Breast epithelium (tissue), 4 donors: ENCODE measurements around the gene GSX2. TPM values are rescaled to one million over a fixed set of nuclear protein-coding genes. Genes with fewer than 3 reads are reported as not detected.
"Not testable (repeated sequence)": the region's sequence is repeated elsewhere in the genome, so short reads cannot be mapped to it uniquely, and the experiment has no call there.

ENCODE experiments used
- DNase-seq, 2 donors: peaks; one replicate each; pipeline ENCODE4 v3.0.0-alpha.2; 2019; ENCODE audit warnings: low spot score in 2 of 2
- H3K27ac ChIP-seq, 2 donors: fragments of 200-600 bp; sonication (generic) in 1 of 2; one replicate each; pipeline ENCODE4 v1.5.1; 2016 to 2019; ENCODE audit warnings: mild to moderate bottlenecking in 1 of 2
- H3K27me3 ChIP-seq, 2 donors: fragments of 200-600 bp; sonication (generic) in 1 of 2; one replicate each; pipeline versions ENCODE4 v1.5.1 to v1.6.0; 2017 to 2019; ENCODE audit warnings: control low read depth in 1 of 2, mild to moderate bottlenecking in 1 of 2
- H3K36me3 ChIP-seq: fragments of 200-600 bp; one replicate; pipeline ENCODE4 v1.5.1; 2019
- H3K4me1 ChIP-seq, 2 donors: fragments of 200-600 bp; sonication (generic); one replicate each; pipeline ENCODE4 v1.5.1; 2016 to 2019; ENCODE audit warnings: control low read depth in 1 of 2
- H3K4me3 ChIP-seq, 3 donors: fragments of 200-600 bp; sonication (generic); 1 replicate in 2 of 3; 2 replicates in 1 of 3; pipeline ENCODE4 v1.5.1; 2016 to 2019; ENCODE audit warnings: mild to moderate bottlenecking in 3 of 3, moderate library complexity in 2 of 3
- H3K9me3 ChIP-seq, 2 donors: fragments of 200-600 bp; sonication (generic) in 1 of 2; one replicate each; pipeline ENCODE4 v1.5.1; 2016 to 2019; ENCODE audit warnings: control low read depth in 1 of 2
- POLR2A ChIP-seq: fragments of 450-650 bp; IDR thresholded peaks from one replicate; pipeline ENCODE4 v1.6.1; 2016; ENCODE audit warnings: antibody characterized with exemption, mild to moderate bottlenecking, moderate library complexity
- POLR2AphosphoS5 ChIP-seq, 3 donors: sonication (generic); formaldehyde crosslinking; IDR thresholded peaks; one replicate each; pipeline ENCODE4 v1.6.1; 2017; ENCODE audit warnings: antibody characterized with exemption in 3 of 3
- intact Hi-C: fragments of 100-400 bp; cut with DNase I; formaldehyde crosslinking; loops from one replicate; pipeline ENCODE4 v1.15.1; 2023; ENCODE audit warnings: low total_unique reads
- total RNA-seq, 3 donors: library from RNA; depleted of rRNA; stranded (reverse); fragments of >200 nt; gene quantifications; one replicate each; pipeline ENCODE4 v1.1.0, GENCODE V29; 2016
- TF ChIP-seq, protein P1 (sequence below), 3 donors: fragments of 450-650 bp; IDR thresholded peaks; one replicate each; pipeline ENCODE4 v1.5.1; 2016 to 2017; ENCODE audit warnings: antibody characterized with exemption in 3 of 3, mild to moderate bottlenecking in 3 of 3, moderate library complexity in 3 of 3

Gene GSX2
- total RNA-seq = not detected

DNA sequence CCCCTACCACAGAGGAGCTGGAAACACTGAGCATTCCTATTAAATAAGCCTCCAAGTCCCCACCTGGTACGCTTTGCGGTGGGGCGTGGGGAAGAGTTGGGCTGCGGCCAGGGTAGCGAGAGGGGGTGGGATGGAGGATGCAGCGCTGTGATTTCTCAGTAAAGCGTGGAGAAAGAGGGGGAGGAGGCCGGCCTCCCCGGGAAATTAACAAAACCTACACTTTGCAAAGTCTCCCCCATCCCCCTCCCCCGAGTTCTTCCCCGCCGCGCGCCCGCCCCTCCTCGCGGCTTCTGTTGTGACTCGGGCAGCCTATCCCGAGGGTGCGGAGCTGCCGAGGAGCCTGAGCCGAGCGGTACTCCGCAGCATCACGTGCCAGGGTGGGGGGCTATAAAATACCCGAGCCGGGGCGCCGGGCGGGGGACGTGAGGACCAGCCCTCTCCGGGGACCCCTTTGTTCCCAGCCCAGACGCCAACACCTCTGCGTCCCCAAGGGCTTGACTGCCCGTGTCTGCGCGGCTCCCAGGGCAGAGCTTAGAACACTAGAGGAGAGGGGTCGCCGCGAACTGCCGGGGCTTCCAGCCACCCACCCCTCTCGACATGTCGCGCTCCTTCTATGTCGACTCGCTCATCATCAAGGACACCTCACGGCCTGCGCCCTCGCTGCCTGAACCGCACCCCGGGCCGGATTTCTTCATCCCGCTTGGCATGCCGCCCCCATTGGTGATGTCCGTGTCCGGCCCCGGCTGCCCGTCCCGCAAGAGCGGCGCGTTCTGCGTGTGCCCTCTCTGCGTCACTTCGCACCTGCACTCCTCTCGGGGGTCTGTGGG, at the start of gene GSX2:
GSX2 (plus strand) TSS at position 416 of the 827 bp plus-strand sequence; CDS start at position 598, 182 bp downstream.
- no peak for DNase-seq
- Histone ChIP-seq H3K4me1 (peaks cover 9 to 12% of the 10 kb centered on the region in 2 donors), H3K27ac (no peak within 1 kb of the TSS), H3K27me3 (peaks cover 2 to 73% of the 10 kb centered on the region in 2 donors), H3K4me3 (peak within 1 kb of the TSS; percentile 17 to 72 (median 50)), H3K9me3 (no peaks in the 10 kb centered on the region), H3K36me3 (no peaks in the 10 kb centered on the region)
- no peak for TF ChIP-seq POLR2AphosphoS5 (IDR thresholded peaks at IDR 0.05)
- TF ChIP-seq, protein P1, sequence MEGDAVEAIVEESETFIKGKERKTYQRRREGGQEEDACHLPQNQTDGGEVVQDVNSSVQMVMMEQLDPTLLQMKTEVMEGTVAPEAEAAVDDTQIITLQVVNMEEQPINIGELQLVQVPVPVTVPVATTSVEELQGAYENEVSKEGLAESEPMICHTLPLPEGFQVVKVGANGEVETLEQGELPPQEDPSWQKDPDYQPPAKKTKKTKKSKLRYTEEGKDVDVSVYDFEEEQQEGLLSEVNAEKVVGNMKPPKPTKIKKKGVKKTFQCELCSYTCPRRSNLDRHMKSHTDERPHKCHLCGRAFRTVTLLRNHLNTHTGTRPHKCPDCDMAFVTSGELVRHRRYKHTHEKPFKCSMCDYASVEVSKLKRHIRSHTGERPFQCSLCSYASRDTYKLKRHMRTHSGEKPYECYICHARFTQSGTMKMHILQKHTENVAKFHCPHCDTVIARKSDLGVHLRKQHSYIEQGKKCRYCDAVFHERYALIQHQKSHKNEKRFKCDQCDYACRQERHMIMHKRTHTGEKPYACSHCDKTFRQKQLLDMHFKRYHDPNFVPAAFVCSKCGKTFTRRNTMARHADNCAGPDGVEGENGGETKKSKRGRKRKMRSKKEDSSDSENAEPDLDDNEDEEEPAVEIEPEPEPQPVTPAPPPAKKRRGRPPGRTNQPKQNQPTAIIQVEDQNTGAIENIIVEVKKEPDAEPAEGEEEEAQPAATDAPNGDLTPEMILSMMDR (IDR thresholded peaks at IDR 0.05) = no peak
- no peak for TF ChIP-seq POLR2A
- intact Hi-C loops = no loop called here

DNA sequence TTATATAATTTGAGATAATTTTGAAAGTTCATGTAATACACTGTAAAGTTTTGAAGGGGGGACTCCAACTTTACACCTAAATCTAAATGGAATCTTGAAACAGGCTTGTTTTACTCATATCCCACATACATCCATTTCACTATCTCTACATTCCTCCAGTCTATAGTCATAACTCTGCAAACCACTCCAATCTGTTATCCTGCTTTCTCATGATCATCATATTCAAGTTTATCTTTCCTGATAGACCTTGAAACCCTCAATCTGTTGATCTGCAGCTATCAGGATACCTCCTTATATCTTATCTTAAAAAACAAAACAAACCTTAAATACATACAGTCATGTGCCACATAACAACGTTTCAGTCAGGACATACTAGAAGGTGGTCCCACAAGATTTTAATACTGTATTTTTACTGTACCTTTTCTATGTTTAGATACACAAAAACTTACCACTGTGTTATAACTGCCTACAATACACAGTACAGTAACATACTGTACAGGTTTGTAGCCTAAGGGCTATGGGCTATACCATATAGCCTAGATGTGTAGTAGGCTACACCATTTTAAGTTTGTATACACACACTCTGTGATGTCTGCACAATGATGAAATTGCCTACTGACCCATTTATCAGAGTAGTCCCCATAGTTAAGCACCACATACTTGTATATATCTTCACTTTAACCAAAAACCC, 49.6 kb upstream of the GSX2 start:
- Histone ChIP-seq H3K36me3 (no peaks in the 10 kb centered on the region), H3K27me3 (no peaks in the 10 kb centered on the region), H3K4me1 (peaks cover 0 to 5% of the 10 kb centered on the region in 2 donors), H3K4me3 (no peak overlapping the region), H3K9me3 (no peaks in the 10 kb centered on the region), H3K27ac (peak overlapping the region in 1 of 2 donors; percentile 21)
- DNase-seq = no peak
- intact Hi-C loops = no loop called here
- TF ChIP-seq, protein P1 (IDR thresholded peaks at IDR 0.05) = no peak
- no peak for TF ChIP-seq POLR2AphosphoS5 (IDR thresholded peaks at IDR 0.05)

DNA sequence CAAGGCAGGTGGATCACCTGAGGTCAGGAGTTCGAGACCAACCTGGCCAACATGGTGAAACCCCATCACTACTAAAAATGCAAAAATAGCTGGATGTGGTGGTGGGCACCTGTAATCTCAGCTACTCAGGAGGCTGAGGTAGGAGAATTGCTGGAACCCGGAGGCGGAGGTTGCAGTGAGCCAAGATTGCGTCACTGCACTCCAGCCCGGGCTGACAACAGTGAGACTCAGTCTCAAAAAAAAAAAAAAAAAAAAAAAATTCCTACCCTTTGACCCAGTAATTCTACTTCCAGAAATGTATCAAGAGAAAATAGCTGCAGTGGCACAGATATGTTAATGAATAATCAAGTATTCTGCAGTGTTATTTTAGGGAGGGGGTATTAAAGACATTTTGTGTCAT, 46.6 kb upstream of the GSX2 start:
- H3K9me3 ChIP-seq, intact Hi-C loops, DNase-seq, H3K27me3 ChIP-seq, H3K27ac ChIP-seq, H3K4me3 ChIP-seq, H3K36me3 ChIP-seq: not testable (repeated sequence)
- H3K4me1 ChIP-seq = peaks cover 0 to 17% of the 10 kb centered on the region in 2 donors

DNA sequence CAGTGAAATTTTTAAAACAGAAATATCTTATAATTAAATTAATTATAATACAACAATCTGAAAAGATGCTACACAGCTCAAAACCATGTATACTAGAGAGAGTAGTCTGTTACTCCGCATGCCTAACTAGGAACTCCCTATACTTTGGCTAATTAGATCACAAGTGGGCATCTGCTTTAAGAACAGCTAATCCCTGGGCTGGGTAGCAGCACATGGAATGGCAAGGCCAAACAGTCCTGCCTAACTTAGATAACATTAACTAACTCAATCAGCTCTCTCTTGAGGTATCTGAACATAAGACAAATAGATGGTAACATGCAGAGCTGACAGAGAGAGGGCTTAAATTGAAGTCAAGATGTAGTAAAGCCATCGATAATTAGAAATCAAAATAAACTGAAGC, 45.5 kb upstream of the GSX2 start:
- no peak for DNase-seq
- H3K27me3 ChIP-seq = no peaks in the 10 kb centered on the region
- TF ChIP-seq, protein P1 (IDR thresholded peaks at IDR 0.05) = no peak
- TF ChIP-seq POLR2A (no peak), POLR2AphosphoS5 (IDR thresholded peaks at IDR 0.05) (no peak)
- H3K4me1 ChIP-seq = peaks cover 0 to 17% of the 10 kb centered on the region in 2 donors
- no peaks in the 10 kb centered on the region for H3K36me3 ChIP-seq
- intact Hi-C loops = no loop called here
- no peak overlapping the region for H3K27ac ChIP-seq
- no peaks in the 10 kb centered on the region for H3K9me3 ChIP-seq
- H3K4me3 ChIP-seq = no peak overlapping the region

DNA sequence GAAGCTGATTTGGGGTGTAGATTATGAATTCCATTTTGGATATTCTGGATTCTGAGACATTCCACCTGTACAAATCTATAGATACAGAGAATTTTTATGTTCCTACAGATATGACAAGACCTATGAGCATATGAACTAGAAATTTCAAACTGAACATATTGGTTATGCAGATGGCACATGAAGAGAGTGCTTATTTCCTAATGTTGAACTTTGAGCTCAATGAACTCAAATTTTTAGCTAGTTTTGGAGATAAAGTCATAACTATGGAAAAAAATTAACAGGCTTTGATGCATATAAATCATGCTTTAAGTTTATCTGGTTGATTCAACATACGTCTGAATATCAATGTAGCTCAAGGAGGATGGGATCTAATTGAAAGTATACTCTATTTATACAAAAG, 44.5 kb upstream of the GSX2 start:
- DNase-seq = no peak
- no peaks in the 10 kb centered on the region for H3K36me3 ChIP-seq
- H3K27me3 ChIP-seq = no peaks in the 10 kb centered on the region
- peaks cover 0 to 12% of the 10 kb centered on the region in 2 donors for H3K4me1 ChIP-seq
- intact Hi-C loops = no loop called here
- H3K27ac ChIP-seq = peak overlapping the region in 1 of 2 donors; percentile 7
- H3K4me3 ChIP-seq = no peak overlapping the region
- no peak for TF ChIP-seq POLR2A
- no peak for TF ChIP-seq POLR2AphosphoS5 (IDR thresholded peaks at IDR 0.05)
- no peaks in the 10 kb centered on the region for H3K9me3 ChIP-seq

DNA sequence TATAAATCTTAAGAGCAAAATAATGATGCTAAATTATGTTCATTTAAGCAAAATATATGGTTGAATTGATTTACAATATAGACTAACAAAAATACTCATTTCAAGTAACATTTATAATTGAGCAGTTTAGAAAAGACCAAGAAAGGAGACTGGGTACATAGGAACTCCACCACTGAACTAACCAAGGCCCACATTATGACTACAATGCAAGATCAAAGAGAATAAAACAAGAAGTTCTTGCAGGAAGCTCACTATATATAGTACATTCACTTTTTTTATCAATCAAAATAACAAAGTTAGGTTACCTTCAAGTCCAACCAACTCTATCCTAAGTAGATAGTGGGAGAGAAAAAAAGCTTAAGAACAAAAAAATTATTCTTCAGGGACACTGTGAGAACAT, 43.6 kb upstream of the GSX2 start:
- Histone ChIP-seq H3K9me3 (no peaks in the 10 kb centered on the region), H3K36me3 (no peaks in the 10 kb centered on the region), H3K27ac (no peak overlapping the region), H3K4me1 (peaks cover 0 to 12% of the 10 kb centered on the region in 2 donors), H3K4me3 (no peak overlapping the region), H3K27me3 (no peaks in the 10 kb centered on the region)
- intact Hi-C loops = no loop called here
- DNase-seq = no peak
- TF ChIP-seq, protein P1 (IDR thresholded peaks at IDR 0.05) = no peak
- TF ChIP-seq POLR2AphosphoS5 (IDR thresholded peaks at IDR 0.05) (no peak), POLR2A (no peak)
